Mesodermal cell (in vitro differentiated cells): ENCODE data around the gene ATP6V0D1.
A peak's percentile ranks its signal among the peaks of the same experiment; 100 is the strongest.
"Not testable (repeated sequence)": the region's sequence is repeated elsewhere in the genome, so short reads cannot be mapped to it uniquely, and the experiment has no call there.

Experiments used
- H3K27ac ChIP-seq: 2 replicates; pipeline ENCODE4 v1.7.0; 2013; ENCODE audit warnings: mild to moderate bottlenecking, low read depth, low read length, moderate library complexity; ENCODE audit not compliant: severe bottlenecking
- H3K36me3 ChIP-seq: 2 replicates; pipeline ENCODE4 v1.7.1; 2013; ENCODE audit warnings: mild to moderate bottlenecking, low read length, moderate library complexity; ENCODE audit not compliant: control insufficient read depth, insufficient read depth
- H3K4me1 ChIP-seq: one replicate; pipeline ENCODE4 v1.7.1; 2013; ENCODE audit warnings: mild to moderate bottlenecking, low read length; ENCODE audit not compliant: insufficient read depth, control insufficient read depth, poor library complexity, severe bottlenecking
- H3K4me3 ChIP-seq: 2 replicates; pipeline ENCODE4 v1.7.0; 2013; ENCODE audit warnings: low read length, control low read depth, mild to moderate bottlenecking; ENCODE audit not compliant: insufficient read depth, poor library complexity, severe bottlenecking; ENCODE audit errors: extremely low read depth
- H3K9me3 ChIP-seq: 2 replicates; pipeline ENCODE4 v1.7.1; 2013; ENCODE audit warnings: mild to moderate bottlenecking, low read length, moderate library complexity; ENCODE audit not compliant: control insufficient read depth
- WGBS, 2 experiments: methylation state at CpG; one replicate each; pipeline ENCODE4 v1.1.5; 2013; ENCODE audit warnings: missing lambda C conversion rate in 2 of 2; ENCODE audit not compliant: insufficient coverage in 2 of 2; 5-methylcytosine and 5-hydroxymethylcytosine counted together

The ATP6V0D1 gene

DNA sequence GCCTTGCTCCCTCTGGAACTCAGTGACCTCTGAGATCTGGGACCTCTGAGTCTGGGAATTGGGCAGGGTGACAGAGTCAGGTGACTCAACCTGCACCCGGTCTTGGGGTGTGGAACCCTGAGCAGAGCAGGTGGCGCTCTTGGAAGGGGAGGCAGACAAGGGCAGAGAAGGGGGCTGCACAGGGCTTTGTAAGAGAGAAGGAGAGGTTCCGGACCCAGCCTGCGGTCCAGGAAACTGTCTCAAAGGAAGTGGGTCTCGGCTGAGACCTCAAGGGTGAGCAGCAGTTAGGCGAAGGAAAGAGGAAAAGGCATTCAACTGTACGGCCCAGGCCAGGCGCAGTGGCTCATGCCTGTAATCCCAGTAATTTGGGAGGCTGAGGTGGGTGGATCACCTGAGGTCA is 37.7 kb upstream of the ATP6V0D1 start:
- no peak overlapping the region for H3K4me3 ChIP-seq
- H3K9me3 ChIP-seq = no peaks in the 10 kb centered on the region
- H3K27ac ChIP-seq = no peak overlapping the region
- WGBS, 2 experiments = 93% methylated on average over 8 of the region's 8 CpGs
- peaks cover 9% of the 10 kb centered on the region for H3K4me1 ChIP-seq
- H3K36me3 ChIP-seq = no peaks in the 10 kb centered on the region

DNA sequence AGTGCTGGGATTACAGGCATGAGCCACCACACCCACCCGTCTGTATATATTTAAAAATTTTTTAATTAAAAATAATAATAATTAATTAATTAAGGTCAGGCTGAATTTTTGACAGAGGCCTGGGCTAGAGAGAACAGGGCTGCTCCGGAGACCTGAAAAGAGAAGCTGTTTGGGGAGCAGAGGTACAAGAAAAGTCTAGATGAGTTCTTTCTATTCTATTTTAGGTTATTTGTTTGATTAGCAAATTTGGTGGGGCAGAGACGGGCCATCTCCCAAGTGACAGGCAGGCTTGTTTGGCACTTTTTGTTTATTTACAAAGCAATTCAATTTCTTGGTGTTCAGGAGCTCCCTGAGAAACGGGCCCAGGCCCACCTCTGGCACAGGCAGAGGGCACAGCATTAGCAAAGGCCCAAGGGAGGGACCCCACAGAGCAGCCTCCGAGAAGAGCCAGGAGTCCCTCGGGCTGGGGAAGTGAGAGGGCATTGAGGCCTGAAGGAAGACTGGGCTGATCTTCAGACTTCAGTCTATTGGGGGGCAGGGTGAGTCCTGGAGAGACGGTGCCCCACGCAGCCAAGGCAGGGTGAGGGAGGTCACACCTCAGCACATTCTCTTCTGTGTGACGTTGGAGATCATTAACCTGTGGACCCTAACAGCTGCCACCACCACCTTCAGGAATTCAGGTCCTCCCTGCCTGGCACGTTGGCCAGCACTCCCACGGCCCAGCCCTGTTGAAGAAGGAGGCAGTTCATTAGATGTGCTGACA is 36.9 kb upstream of the ATP6V0D1 start:
- Histone ChIP-seq H3K4me3 (no peak overlapping the region), H3K9me3 (no peaks in the 10 kb centered on the region), H3K36me3 (no peaks in the 10 kb centered on the region), H3K4me1 (peaks cover 9% of the 10 kb centered on the region), H3K27ac (no peak overlapping the region)
- 83 to 86% methylated on average over 6 to 7 of the region's 11 CpGs for WGBS, 2 experiments

DNA sequence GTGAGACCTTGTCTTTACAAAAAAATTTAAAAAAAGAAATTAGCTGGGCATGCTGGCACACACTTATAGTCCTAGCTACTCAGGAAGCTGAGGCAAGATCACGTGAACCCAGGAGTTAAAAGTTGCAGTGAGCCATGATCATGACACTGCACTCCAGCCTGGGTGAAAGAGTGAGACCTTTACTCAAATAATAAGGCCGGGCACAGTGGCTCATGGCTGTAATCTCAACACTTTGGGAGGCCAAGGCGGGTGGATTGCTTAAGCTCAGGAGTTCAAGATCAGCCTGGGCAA is 36.1 kb upstream of the ATP6V0D1 start:
- Histone ChIP-seq H3K36me3 (no peaks in the 10 kb centered on the region), H3K4me1 (peaks cover 9% of the 10 kb centered on the region), H3K4me3 (no peak overlapping the region), H3K27ac (no peak overlapping the region), H3K9me3 (no peaks in the 10 kb centered on the region)
- 88 to 90% methylated on average over 3 of the region's 3 CpGs for WGBS, 2 experiments

DNA sequence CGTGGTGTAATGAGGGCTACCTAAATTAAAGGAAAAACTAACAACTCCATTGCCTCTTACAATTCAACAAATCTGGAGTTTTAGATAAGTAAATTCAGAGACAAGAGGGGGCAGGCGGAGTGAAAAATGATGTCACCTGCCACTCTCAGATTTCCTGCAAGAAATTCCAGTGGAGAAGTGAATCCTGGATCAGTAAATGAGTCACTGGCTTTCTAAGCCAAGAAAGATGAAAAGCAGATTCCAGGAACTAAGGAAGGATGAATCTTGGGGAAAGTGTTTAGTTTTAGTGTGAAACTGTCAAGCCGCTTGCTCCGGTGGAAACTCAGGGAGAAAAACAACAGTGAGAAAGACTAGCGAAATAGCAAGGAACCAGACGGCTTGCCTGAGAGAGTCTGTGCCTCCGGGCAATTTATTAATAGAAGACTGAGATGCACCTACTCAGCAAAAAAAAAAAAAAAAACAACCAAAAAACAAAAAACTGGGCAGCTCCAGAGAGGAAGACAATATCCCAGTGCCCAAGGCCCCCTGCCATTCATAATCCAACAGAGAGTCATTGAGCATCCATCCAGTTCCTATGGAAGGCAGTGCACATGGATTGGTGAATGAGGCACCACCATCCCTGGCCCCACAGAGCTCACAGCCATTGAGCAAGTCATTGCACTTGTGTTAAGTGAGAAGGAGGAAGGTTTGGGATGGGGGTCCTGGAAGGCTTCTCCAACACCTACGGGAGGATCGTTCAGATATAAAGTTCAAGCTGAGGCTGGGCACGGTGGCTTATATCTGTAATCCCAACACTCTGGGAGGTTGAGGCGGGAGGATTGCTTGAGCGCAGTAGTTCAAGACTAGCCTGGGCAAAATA is 35.6 kb upstream of the ATP6V0D1 start:
- WGBS, 2 experiments = 89 to 96% methylated on average over 8 to 10 of the region's 12 CpGs
- no peaks in the 10 kb centered on the region for H3K9me3 ChIP-seq
- no peak overlapping the region for H3K4me3 ChIP-seq
- peaks cover 9% of the 10 kb centered on the region for H3K4me1 ChIP-seq
- no peaks in the 10 kb centered on the region for H3K36me3 ChIP-seq
- H3K27ac ChIP-seq = peak overlapping the region; percentile 38

DNA sequence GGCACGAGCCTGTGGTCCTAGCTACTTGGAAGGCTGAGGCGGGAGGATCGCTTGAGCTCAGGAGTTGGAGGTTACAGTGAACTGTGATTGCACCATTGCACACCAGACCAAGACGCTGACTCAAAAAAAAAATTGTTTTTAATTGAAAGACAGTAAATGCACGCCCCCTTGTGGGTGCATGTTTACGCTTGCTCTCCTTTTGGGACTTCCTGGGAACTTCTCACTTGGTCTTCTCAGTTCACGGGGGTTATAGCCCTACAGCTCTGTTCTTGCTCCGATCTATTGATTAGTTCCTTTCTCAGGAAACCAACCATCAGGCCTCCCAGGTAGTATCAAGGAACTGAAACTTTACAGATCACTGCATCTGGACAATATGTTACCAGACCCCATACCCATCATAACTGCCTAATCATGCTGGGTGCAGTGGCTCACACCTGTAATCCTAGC is 33.4 kb upstream of the ATP6V0D1 start:
- Histone ChIP-seq H3K9me3 (no peaks in the 10 kb centered on the region), H3K4me1 (peaks cover 9% of the 10 kb centered on the region), H3K27ac (no peak overlapping the region), H3K36me3 (no peaks in the 10 kb centered on the region), H3K4me3 (no peak overlapping the region)
- 18% methylated on average over 7 to 8 of the region's 8 CpGs for WGBS, 2 experiments

DNA sequence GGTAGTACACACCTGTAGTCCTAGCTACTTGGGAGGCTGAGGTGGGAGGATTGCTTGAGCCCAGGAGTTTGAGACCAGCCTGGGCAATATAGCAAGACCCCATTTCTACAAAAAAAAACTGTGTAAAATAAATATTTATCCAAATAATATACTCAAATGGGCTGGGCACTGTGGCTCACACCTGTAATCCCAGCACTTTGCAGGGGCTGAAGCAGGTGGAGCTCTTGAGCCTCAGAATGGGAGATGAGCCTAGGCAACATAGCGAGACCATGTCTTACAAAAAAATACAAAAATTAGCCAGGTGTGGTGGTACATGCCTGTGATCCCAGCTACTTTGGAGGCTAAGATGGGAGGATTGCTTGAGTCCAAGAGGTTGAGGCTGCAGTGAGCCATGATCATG is 32.9 kb upstream of the ATP6V0D1 start:
- not testable (repeated sequence) for H3K27ac ChIP-seq, H3K4me3 ChIP-seq, H3K4me1 ChIP-seq, H3K9me3 ChIP-seq, H3K36me3 ChIP-seq
- WGBS, 2 experiments = 80% methylated on average over 1 of the region's 1 CpG; no CpG with 5 or more reads in 1 of the 2 experiments

DNA sequence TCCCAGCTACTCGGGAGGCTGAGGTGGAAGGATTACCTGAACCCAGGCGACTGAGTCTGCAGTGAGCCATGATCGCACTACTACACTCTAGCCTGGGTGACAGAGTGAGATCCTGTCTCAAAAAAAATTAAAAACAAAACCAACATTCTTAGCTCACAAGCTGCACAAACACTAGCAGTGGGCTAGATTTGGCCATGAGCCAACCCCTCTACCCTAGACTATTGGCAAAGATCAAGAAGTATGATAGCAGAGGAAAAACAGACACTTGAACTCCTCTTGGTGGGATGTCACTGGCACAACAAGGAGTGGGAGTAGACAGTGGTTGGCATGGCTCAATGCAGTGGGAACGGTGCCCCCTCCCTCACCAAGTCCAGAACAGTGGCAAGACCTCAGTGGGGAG is 28.1 kb upstream of the ATP6V0D1 start:
- H3K27ac ChIP-seq = no peak overlapping the region
- WGBS, 2 experiments = 83 to 87% methylated on average over 1 to 3 of the region's 4 CpGs
- no peaks in the 10 kb centered on the region for H3K36me3 ChIP-seq

DNA sequence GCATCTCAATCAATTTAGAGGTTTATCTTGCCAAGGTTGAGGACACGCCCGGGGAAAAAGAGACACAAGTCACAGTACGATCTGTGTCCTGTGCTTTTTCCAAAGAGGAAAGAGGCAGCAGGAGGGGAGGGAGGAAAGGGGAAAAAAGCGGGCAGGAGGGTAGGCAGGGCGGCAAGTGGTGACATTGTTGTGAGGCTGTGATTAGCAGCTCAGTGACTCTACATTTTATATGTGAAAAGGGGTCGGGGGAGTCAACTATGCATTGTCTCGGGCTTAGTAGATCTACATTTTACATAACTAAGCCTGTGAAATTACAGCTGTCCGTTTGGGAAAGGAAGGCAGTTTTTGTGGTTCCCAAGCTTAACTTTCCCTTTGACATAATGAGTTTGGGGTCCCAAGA is 25.5 kb upstream of the ATP6V0D1 start:
- no peaks in the 10 kb centered on the region for H3K36me3 ChIP-seq
- no peaks in the 10 kb centered on the region for H3K9me3 ChIP-seq
- no peak overlapping the region for H3K4me3 ChIP-seq
- no peak overlapping the region for H3K27ac ChIP-seq
- 45 to 73% methylated on average over 4 of the region's 8 CpGs for WGBS, 2 experiments
- H3K4me1 ChIP-seq = no peaks in the 10 kb centered on the region

More for the DNA sequence above, 28.1 kb upstream of the ATP6V0D1 start:
- no peaks in the 10 kb centered on the region for H3K4me1 ChIP-seq
- H3K4me3 ChIP-seq = no peak overlapping the region
- no peaks in the 10 kb centered on the region for H3K9me3 ChIP-seq

DNA sequence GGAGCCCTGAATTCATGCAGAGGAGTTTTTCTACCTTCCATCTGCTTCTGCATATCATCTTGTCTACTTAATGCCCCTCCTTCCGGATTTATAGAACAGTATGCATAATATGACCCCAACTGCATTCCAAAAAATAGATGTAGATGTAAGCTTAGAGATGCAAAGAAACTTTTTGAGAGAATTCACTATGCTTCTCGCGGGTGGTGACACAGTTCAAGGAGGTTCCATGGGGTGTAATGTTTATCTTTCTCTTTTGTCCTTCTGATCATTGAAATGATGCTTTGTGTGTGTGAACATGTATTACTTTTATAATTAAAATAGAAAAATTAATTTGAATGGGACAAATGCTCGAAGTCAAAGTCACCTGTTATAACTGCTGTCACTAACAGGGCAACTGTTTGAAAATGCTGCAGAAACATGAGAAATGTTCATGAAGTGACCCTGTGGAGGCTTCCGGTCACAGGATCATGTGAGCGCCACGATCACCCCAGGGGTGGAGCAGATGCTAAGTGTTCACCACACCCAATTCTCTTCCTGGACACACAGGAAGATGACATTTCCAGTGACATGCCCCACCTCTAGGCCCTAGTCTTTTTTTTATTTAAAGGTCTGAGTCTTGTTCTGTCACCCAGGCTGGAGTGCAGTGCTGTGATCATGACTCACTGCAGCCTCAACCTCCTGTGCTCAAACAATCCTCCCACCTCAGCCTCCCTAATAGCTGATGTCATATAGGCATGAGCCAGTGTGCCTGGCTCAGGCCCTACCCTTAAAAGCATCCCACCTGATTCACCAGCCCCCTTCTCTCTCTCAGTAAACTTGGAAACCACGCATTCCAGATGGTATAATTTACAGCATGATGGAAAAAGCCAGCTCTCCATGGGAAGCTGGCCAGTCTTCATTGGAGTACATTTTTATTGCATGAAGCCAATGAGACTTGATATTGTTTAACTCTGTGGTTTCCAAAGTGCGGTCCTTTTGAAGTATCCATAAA is 23.4 kb upstream of the ATP6V0D1 start:
- no peaks in the 10 kb centered on the region for H3K36me3 ChIP-seq
- 81 to 87% methylated on average over 5 to 6 of the region's 9 CpGs for WGBS, 2 experiments

DNA sequence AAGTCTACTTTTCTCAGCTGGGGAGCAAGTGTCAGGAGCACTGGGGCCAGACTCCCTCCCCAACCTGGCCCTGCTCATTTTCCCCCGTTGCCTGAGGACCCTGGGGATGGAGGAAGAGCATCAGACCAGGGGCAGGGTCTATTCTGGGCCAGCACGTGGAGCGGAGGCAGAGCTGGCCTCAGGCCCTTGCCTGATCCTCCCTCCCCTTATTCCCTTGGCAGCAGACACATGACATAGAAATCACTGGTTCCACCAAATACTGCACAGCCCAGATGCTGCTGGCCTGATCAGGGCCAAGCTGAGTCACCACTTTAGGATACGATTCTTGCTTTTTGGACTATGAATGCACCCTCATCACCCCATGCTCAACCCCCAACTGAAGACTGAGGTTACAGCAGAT is 18.1 kb upstream of the ATP6V0D1 start:
- 85 to 100% methylated on average over 1 to 4 of the region's 4 CpGs for WGBS, 2 experiments

More for the DNA sequence above, 23.4 kb upstream of the ATP6V0D1 start:
- Histone ChIP-seq H3K4me1 (no peaks in the 10 kb centered on the region), H3K4me3 (no peak overlapping the region), H3K27ac (no peak overlapping the region), H3K9me3 (no peaks in the 10 kb centered on the region)

More for the DNA sequence above, 18.1 kb upstream of the ATP6V0D1 start:
- Histone ChIP-seq H3K27ac (no peak overlapping the region), H3K4me1 (no peaks in the 10 kb centered on the region), H3K36me3 (no peaks in the 10 kb centered on the region), H3K4me3 (no peak overlapping the region), H3K9me3 (no peaks in the 10 kb centered on the region)
